Colonic mucosa (tissue), 4 donors: ENCODE measurements around the gene TENM3. TPM values are rescaled to one million over a fixed set of nuclear protein-coding genes. Genes with fewer than 3 reads are reported as not detected.

Experiments used
- DNase-seq: peaks from one replicate; pipeline ENCODE4 v3.0.0-alpha.2; 2020
- H3K27ac ChIP-seq: fragments of 200-600 bp; one replicate; pipeline ENCODE4 v1.8.0; 2021
- H3K27me3 ChIP-seq: fragments of 200-600 bp; one replicate; pipeline ENCODE4 v1.8.0; 2021
- H3K36me3 ChIP-seq: fragments of 200-600 bp; one replicate; pipeline ENCODE4 v1.8.0; 2021
- H3K4me1 ChIP-seq: fragments of 200-600 bp; one replicate; pipeline ENCODE4 v1.8.0; 2021; ENCODE audit warnings: mild to moderate bottlenecking
- H3K4me3 ChIP-seq: fragments of 200-600 bp; one replicate; pipeline ENCODE4 v1.8.0; 2021
- H3K9ac ChIP-seq, 2 donors: one replicate each; pipeline ENCODE4 v1.7.0; 2013; ENCODE audit warnings: control low read depth in 2 of 2, low read depth in 2 of 2, low read length in 2 of 2
- H3K9me3 ChIP-seq: fragments of 200-600 bp; one replicate; pipeline ENCODE4 v1.8.0; 2021
- intact Hi-C: fragments of 100-400 bp; cut with DNase I; formaldehyde crosslinking; loops from one replicate; pipeline ENCODE4 v1.14.1; 2022
- total RNA-seq, 2 donors: library from RNA; stranded (reverse); fragmentation: NEBNext Ultra II Directional in 1 of 2; extraction: Animal tissue kit (Norgen Biotek cat#: 25700) in 1 of 2; gene quantifications; one replicate each; pipeline ENCODE4 v1.2.1, GENCODE V29; 2021
- TF ChIP-seq, protein P1 (sequence below): fragments of 200-600 bp; IDR thresholded peaks from one replicate; pipeline ENCODE4 v1.8.0; 2022; ENCODE audit warnings: antibody characterized with exemption, mild to moderate bottlenecking
- donor health status: healthy.
- donor health status: DM: no; HTN: no; CAD: no.
- donor health status: DM: no; HTN: no; CAD: no.

The TENM3 gene
- total RNA-seq, 2 donors from 2014 or later: 0.32 to 1.6 TPM

DNA sequence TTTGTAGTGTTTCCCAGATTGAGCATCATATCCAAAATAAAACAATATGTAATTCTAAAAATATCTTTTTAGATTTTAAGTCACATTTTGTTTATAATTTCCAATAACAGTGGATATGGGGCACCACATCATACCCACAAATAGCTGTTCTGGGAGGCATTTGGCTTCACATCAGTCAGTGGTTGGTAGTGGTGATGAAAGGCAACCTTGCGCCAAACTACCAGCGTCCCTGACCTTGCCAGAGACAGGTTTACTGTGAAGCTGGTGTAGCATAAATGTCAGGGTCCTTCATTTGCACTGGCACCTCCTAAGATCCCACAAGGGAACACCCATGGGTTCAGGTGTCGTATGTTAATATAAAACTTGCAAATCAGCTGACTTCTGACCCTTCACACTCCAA lies 451.8 kb downstream of the TENM3 start:
- H3K36me3 ChIP-seq: no peaks in the 10 kb centered on the region
- intact Hi-C loops: no loop called here
- no peak overlapping the region for H3K9ac ChIP-seq
- TF ChIP-seq, protein P1, sequence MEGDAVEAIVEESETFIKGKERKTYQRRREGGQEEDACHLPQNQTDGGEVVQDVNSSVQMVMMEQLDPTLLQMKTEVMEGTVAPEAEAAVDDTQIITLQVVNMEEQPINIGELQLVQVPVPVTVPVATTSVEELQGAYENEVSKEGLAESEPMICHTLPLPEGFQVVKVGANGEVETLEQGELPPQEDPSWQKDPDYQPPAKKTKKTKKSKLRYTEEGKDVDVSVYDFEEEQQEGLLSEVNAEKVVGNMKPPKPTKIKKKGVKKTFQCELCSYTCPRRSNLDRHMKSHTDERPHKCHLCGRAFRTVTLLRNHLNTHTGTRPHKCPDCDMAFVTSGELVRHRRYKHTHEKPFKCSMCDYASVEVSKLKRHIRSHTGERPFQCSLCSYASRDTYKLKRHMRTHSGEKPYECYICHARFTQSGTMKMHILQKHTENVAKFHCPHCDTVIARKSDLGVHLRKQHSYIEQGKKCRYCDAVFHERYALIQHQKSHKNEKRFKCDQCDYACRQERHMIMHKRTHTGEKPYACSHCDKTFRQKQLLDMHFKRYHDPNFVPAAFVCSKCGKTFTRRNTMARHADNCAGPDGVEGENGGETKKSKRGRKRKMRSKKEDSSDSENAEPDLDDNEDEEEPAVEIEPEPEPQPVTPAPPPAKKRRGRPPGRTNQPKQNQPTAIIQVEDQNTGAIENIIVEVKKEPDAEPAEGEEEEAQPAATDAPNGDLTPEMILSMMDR: no peak
- H3K27me3 ChIP-seq: no peaks in the 10 kb centered on the region
- DNase-seq: no peak
- H3K4me1 ChIP-seq: no peaks in the 10 kb centered on the region
- no peaks in the 10 kb centered on the region for H3K9me3 ChIP-seq
- H3K4me3 ChIP-seq: no peak overlapping the region
- H3K27ac ChIP-seq: no peak overlapping the region

DNA sequence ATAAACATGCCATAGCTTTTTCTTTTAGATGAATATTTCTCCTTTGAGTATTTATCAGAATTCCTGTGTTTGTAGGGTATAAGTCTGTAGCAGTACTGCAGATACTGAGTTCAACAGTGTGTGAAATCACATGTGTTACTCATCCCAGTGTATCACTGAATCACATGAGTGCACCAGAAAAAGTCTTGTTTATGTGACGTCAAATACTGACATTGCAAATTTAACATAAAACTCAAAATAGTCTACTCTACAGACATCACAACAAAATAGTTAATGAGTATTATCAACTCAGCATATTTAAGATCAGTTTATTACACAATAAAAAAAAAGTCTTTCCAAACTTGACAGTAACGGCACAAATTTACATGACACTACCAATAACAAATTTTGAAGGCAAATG lies 452.6 kb downstream of the TENM3 start:
- TF ChIP-seq, protein P1: no peak
- Histone ChIP-seq H3K4me3 (no peak overlapping the region), H3K27ac (no peak overlapping the region), H3K27me3 (no peaks in the 10 kb centered on the region), H3K9me3 (no peaks in the 10 kb centered on the region), H3K9ac (no peak overlapping the region), H3K4me1 (no peaks in the 10 kb centered on the region), H3K36me3 (no peaks in the 10 kb centered on the region)
- DNase-seq: no peak
- intact Hi-C loops: no loop called here

DNA sequence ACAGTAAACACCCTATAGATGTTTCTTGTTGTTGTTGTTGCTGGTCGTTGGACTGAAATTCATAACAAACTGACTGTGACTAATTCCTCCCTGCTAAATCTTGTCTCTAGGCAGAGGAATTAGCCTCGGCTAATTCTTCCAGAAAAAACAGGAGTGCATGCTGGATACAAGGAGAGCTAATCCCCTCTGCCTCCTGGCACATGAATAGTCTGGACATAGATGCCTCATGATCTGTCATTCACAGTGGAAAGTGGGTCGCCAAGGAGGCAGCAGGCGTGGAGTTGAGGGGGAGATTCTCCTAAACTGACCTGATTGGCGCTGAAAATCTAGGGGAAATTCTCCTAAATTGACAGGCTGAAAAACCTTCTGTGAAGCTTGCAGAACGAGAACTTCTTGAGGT lies 453.9 kb downstream of the TENM3 start:
- Histone ChIP-seq H3K27ac (no peak overlapping the region), H3K4me1 (no peaks in the 10 kb centered on the region), H3K27me3 (no peaks in the 10 kb centered on the region), H3K4me3 (no peak overlapping the region), H3K9ac (no peak overlapping the region), H3K36me3 (no peaks in the 10 kb centered on the region), H3K9me3 (no peaks in the 10 kb centered on the region)
- DNase-seq: no peak
- intact Hi-C loops: no loop called here
- TF ChIP-seq, protein P1: no peak

DNA sequence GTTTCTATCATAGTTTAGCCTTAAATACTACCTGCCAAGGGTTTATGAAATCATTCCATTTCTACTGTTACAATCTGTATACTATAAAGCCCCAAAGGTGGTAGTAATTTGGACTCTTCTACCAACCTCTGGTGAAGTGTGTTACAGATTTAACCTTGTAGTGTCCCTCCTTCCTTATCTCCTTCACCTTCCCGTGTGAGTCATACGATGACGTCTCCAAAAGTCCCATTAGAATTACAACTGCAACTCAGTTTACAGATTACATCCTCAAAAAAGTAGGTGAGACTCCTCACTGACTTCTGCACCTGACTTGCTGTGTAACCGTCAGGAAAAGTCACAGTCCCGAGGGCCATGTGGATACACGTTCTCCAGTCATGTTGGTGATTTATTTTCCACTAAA lies 455.0 kb downstream of the TENM3 start:
- H3K27ac ChIP-seq: no peak overlapping the region
- H3K4me1 ChIP-seq: no peaks in the 10 kb centered on the region
- H3K27me3 ChIP-seq: no peaks in the 10 kb centered on the region
- no peak overlapping the region for H3K9ac ChIP-seq
- H3K4me3 ChIP-seq: no peak overlapping the region
- TF ChIP-seq, protein P1: no peak
- H3K9me3 ChIP-seq: no peaks in the 10 kb centered on the region
- H3K36me3 ChIP-seq: no peaks in the 10 kb centered on the region
- intact Hi-C loops: no loop called here
- DNase-seq: no peak

DNA sequence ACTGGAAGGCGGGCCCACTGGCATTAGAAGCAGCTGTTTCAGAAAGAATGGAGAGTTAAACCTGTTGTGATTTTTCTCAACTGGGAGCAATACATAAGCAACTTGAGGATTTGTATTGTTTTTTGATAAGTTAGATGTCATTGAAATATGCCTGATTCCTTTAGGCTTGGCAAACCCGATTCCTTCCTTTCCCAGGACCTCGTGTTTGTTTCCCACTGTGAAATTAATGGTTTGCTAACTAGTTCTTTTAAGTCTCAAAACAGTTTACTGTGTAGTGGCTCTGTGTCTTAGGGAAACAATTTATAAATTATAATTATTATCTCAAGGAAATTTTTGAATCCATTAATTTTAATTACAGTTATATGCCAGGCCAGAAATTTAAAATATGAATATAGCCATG lies 456.0 kb downstream of the TENM3 start:
- no peak overlapping the region for H3K27ac ChIP-seq
- no peaks in the 10 kb centered on the region for H3K27me3 ChIP-seq
- H3K4me3 ChIP-seq: no peak overlapping the region
- no peak overlapping the region for H3K9ac ChIP-seq
- DNase-seq: no peak
- TF ChIP-seq, protein P1: no peak
- H3K9me3 ChIP-seq: no peaks in the 10 kb centered on the region
- no peaks in the 10 kb centered on the region for H3K4me1 ChIP-seq
- intact Hi-C loops: no loop called here
- no peaks in the 10 kb centered on the region for H3K36me3 ChIP-seq

DNA sequence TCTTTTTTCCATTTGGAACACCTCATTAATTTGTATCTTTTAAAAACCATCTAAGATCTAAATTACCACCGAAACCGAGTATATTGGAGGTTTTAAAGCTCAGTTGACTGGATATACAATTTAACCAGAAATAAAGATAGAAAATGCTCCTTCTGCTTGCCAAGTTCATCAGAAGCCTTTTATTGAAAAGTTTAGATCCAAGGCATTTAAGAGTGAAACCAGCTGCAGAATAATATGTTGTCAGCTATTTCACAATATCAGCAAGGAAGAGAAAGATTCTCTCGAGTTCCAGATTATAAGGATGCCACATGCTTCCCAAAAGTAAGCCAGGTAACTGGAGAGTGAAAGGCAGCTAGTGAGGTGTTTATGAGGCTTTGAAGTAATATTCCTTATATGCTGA lies 456.6 kb downstream of the TENM3 start:
- Histone ChIP-seq H3K4me3 (no peak overlapping the region), H3K9ac (no peak overlapping the region), H3K9me3 (no peaks in the 10 kb centered on the region), H3K27me3 (no peaks in the 10 kb centered on the region), H3K4me1 (no peaks in the 10 kb centered on the region), H3K36me3 (no peaks in the 10 kb centered on the region), H3K27ac (no peak overlapping the region)
- intact Hi-C loops: no loop called here
- TF ChIP-seq, protein P1: no peak
- DNase-seq: no peak
